Kidney (tissue), 14 donors: ENCODE data around the gene DENND5A. TPM values are rescaled to one million over a fixed set of nuclear protein-coding genes. Genes with fewer than 3 reads are reported as not detected.

Source experiments
- DNase-seq, 5 donors: peaks; one replicate each; pipeline ENCODE4 v3.0.0-alpha.2; 2013 to 2020
- FAIRE-seq: peaks from 2 replicates; lab custom pipeline; 2012; peaks lifted over from hg19 to GRCh38; lab: Jason Lieb, UNC
- H3K27ac ChIP-seq, 2 donors: one replicate each; pipeline ENCODE4 v1.7.0; 2013; ENCODE audit warnings: low read depth in 2 of 2, low read length in 2 of 2, inconsistent platforms in 1 of 2
- H3K27me3 ChIP-seq: one replicate; pipeline ENCODE4 v1.7.1; 2013; ENCODE audit warnings: low read length, inconsistent platforms; ENCODE audit not compliant: control insufficient read depth, insufficient read depth
- H3K36me3 ChIP-seq, 3 donors: one replicate each; pipeline versions ENCODE4 v1.7.0 to v1.7.1; 2013; ENCODE audit warnings: low read length in 3 of 3, control low read depth in 1 of 3, inconsistent platforms in 1 of 3; ENCODE audit not compliant: insufficient read depth in 3 of 3, control insufficient read depth in 2 of 3
- H3K4me1 ChIP-seq, 3 donors: one replicate each; pipeline versions ENCODE4 v1.7.0 to v1.7.1; 2013; ENCODE audit warnings: low read length in 3 of 3, inconsistent platforms in 1 of 3, low read depth in 1 of 3; ENCODE audit not compliant: control insufficient read depth in 2 of 3, insufficient read depth in 2 of 3
- H3K4me3 ChIP-seq, 3 donors: one replicate each; pipeline versions ENCODE4 v1.7.0 to v1.8.1; 2013; ENCODE audit warnings: low read length in 3 of 3, control low read depth in 1 of 3, inconsistent platforms in 1 of 3
- H3K9ac ChIP-seq, 3 donors: one replicate each; pipeline versions ENCODE4 v1.7.0 to v1.7.1; 2013; ENCODE audit warnings: low read length in 3 of 3, control low read depth in 1 of 3, inconsistent platforms in 1 of 3
- H3K9me3 ChIP-seq, 3 donors: one replicate each; pipeline versions ENCODE4 v1.7.0 to v1.7.1; 2013; ENCODE audit warnings: low read length in 3 of 3, control low read depth in 1 of 3, inconsistent platforms in 1 of 3; ENCODE audit not compliant: control insufficient read depth in 2 of 3, insufficient read depth in 1 of 3
- CTCF ChIP-seq: IDR thresholded peaks from 3 replicates; pipeline ENCODE4 v1.5.1; 2012; ENCODE audit warnings: mild to moderate bottlenecking, moderate library complexity, borderline replicate concordance; ENCODE audit not compliant: insufficient read depth; ENCODE audit errors: extremely low read depth
- intact Hi-C: fragments of 100-400 bp; cut with DNase I; formaldehyde crosslinking; loops from one replicate; pipeline ENCODE4 v1.11.1; 2022
- polyA plus RNA-seq: library from polyadenylated mRNA; stranded (reverse); fragments of 350-450 nt; fragmentation: Illumina TruSeq; extraction: RNeasy Lipid Tissue Mini Kit (QIAGEN cat#74804); gene quantifications from one replicate; pipeline ENCODE4 v1.2.3, GENCODE V29; 2014; ENCODE audit warnings: low read depth, low replicate concordance; ENCODE audit not compliant: insufficient read depth
- total RNA-seq: library from RNA; stranded (reverse); fragmentation: NEBNext Ultra II Directional; extraction: Animal tissue kit (Norgen Biotek cat#: 25700); gene quantifications from one replicate; pipeline ENCODE4 v1.2.1, GENCODE V29; 2021
- donor health status: control.
- donor health status: control.
- donor health status: control.
- donor health status: control.
- donor health status: control.
- donor health status: DM: yes; HTN: yes; CAD: no.
- donor health status: Normal renal cell carcinoma (clear cell type).

Gene DENND5A
- total and polyA plus RNA-seq, 2 donors from 2014 or later, result 32.4 to 53.9 TPM

- no peaks in the 10 kb centered on the region for H3K36me3 ChIP-seq
- no peak overlapping the region for H3K9ac ChIP-seq
- DNase-seq, result no peak
- no peaks in the 10 kb centered on the region for H3K27me3 ChIP-seq
- no peak for TF ChIP-seq CTCF
- FAIRE-seq, result no peak
- intact Hi-C loops, result no loop called here
- no peaks in the 10 kb centered on the region for H3K4me1 ChIP-seq
- no peaks in the 10 kb centered on the region for H3K9me3 ChIP-seq
- H3K27ac ChIP-seq, result no peak overlapping the region
- no peak overlapping the region for H3K4me3 ChIP-seq
Measured at GRCh38 chr11:9219115-9219514, 46.0 kb downstream of the DENND5A start.

- no peak for FAIRE-seq
- no peak for TF ChIP-seq CTCF
- Histone ChIP-seq H3K4me3 (no peak overlapping the region), H3K9me3 (no peaks in the 10 kb centered on the region), H3K27ac (no peak overlapping the region), H3K4me1 (no peaks in the 10 kb centered on the region), H3K9ac (no peak overlapping the region), H3K36me3 (no peaks in the 10 kb centered on the region), H3K27me3 (no peaks in the 10 kb centered on the region)
- intact Hi-C loops, result no loop called here
- DNase-seq, result no peak
Measured at GRCh38 chr11:9214765-9215164, 50.4 kb downstream of the DENND5A start.

GRCh38 chr11:9211322-9211721 lies 53.8 kb downstream of the DENND5A start:
- Histone ChIP-seq H3K27ac (no peak overlapping the region), H3K4me3 (no peak overlapping the region), H3K9ac (no peak overlapping the region), H3K9me3 (no peaks in the 10 kb centered on the region), H3K4me1 (no peaks in the 10 kb centered on the region), H3K27me3 (no peaks in the 10 kb centered on the region), H3K36me3 (no peaks in the 10 kb centered on the region)
- FAIRE-seq (no peak), DNase-seq (no peak)
- intact Hi-C loops, result no loop called here
- no peak for TF ChIP-seq CTCF

DNA sequence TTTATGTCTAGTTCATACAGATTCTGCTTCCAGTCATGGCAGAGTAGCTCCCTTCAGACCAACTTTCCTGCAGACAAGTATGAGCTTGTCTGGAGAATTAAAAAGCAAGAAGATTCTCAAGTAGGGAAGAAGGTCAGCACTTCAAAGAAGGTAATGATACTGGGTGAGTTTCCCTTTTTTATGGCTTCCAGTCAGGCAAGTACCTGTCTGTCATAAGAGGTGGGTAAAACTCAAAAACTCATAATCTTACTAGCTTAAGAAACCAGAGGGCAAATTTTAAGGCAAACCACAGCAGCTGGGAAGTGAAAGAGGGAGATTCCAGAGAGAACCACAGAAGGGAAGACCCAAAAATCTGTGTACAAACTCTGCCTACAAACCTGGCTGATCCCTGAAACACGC lies 54.2 kb downstream of the DENND5A start:
- Histone ChIP-seq H3K4me1 (no peaks in the 10 kb centered on the region), H3K4me3 (no peak overlapping the region), H3K9ac (no peak overlapping the region), H3K36me3 (no peaks in the 10 kb centered on the region), H3K27me3 (no peaks in the 10 kb centered on the region), H3K9me3 (no peaks in the 10 kb centered on the region), H3K27ac (no peak overlapping the region)
- no peak for FAIRE-seq
- no peak for TF ChIP-seq CTCF
- DNase-seq, result no peak
- intact Hi-C loops, result no loop called here
